Endothelial cell of umbilical vein (primary cell): ENCODE results near the gene LRRC7. TPM values are rescaled to one million over a fixed set of nuclear protein-coding genes. Genes with fewer than 3 reads are reported as not detected.

Experiments used
- BruUV-seq: library from RNA; stranded (reverse); fragments of 400-500 nt; replicated peaks from 2 replicates; lab custom pipeline; 2021; lab: Mats Ljungman, UMichigan
- CTCF ChIA-PET: fragments of 300-600, 350-600 bp; sonication (Branson Sonifier 250); formaldehyde crosslinking; loops from one replicate; lab custom pipeline; 2021; ENCODE audit warnings: antibody characterized with exemption, inconsistent platforms; lab: Charles Lee
- POLR2A ChIA-PET: fragments of 300-600, 350-600 bp; sonication (Branson Sonifier 250); formaldehyde crosslinking; loops from one replicate; lab custom pipeline; 2021; ENCODE audit warnings: antibody characterized with exemption, inconsistent platforms; lab: Charles Lee
- DNase-seq: peaks from one replicate; pipeline ENCODE4 v3.0.0-alpha.2; 2011; ENCODE audit warnings: low read depth, low spot score
- FAIRE-seq: peaks from 2 replicates; lab custom pipeline; 2011; peaks lifted over from hg19 to GRCh38; lab: Jason Lieb, UNC
- H2AFZ ChIP-seq: 2 replicates; pipeline ENCODE4 v1.6.0; 2012; ENCODE audit warnings: low read depth, low read length, control low read depth, inconsistent platforms
- H3K27ac ChIP-seq: 2 replicates; pipeline ENCODE4 v1.5.1; 2011; ENCODE audit warnings: low read depth, mild to moderate bottlenecking, control low read depth, low read length, moderate library complexity; ENCODE audit not compliant: insufficient read depth
- H3K27me3 ChIP-seq, 2 experiments: 2 replicates each; pipeline versions ENCODE4 v1.6.0 to v1.6.1; 2011; ENCODE audit warnings: low read length in 2 of 2, mixed read lengths in 1 of 2; ENCODE audit not compliant: control insufficient read depth in 2 of 2, insufficient read depth in 2 of 2
- H3K36me3 ChIP-seq, 2 experiments: 2 replicates in 1 of 2; 3 replicates in 1 of 2; pipeline ENCODE4 v1.5.1; 2011; ENCODE audit warnings: low read length in 2 of 2, mild to moderate bottlenecking in 1 of 2, moderate library complexity in 1 of 2; ENCODE audit not compliant: control insufficient read depth in 2 of 2, insufficient read depth in 2 of 2; ENCODE audit errors: extremely low read depth in 1 of 2
- H3K4me1 ChIP-seq: 3 replicates; pipeline ENCODE4 v1.5.1; 2011; ENCODE audit warnings: mild to moderate bottlenecking, low read length; ENCODE audit not compliant: control insufficient read depth, insufficient read depth; ENCODE audit errors: extremely low read depth
- H3K4me2 ChIP-seq: 2 replicates; pipeline ENCODE4 v1.6.1; 2011; ENCODE audit warnings: low read length, control low read depth, mixed read lengths; ENCODE audit not compliant: insufficient read depth
- H3K4me3 ChIP-seq, 3 experiments: fragments of 200-600 bp in 1 of 3; sonication (generic), shearing (Covaris generic) in 1 of 3; replicated peaks in 1 of 3; 2 replicates each; pipeline ENCODE4 v1.5.1; 2011 to 2016; ENCODE audit warnings: control low read depth in 3 of 3, low read length in 3 of 3, mild to moderate bottlenecking in 2 of 3, inconsistent platforms in 1 of 3, low read depth in 1 of 3, moderate library complexity in 1 of 3; ENCODE audit not compliant: insufficient read depth in 1 of 3
- H3K79me2 ChIP-seq: 2 replicates; pipeline ENCODE4 v1.6.0; 2012; ENCODE audit warnings: low read length, inconsistent platforms; ENCODE audit not compliant: control insufficient read depth, insufficient read depth
- H3K9ac ChIP-seq: replicated peaks from 2 replicates; pipeline ENCODE3; 2011; ENCODE audit warnings: low read length, control low read depth; ENCODE audit not compliant: insufficient read depth; ENCODE audit errors: extremely low read depth
- H3K9me1 ChIP-seq: replicated peaks from 3 replicates; pipeline ENCODE4 v1.6.0; 2011; ENCODE audit warnings: mild to moderate bottlenecking, low read length; ENCODE audit not compliant: control insufficient read depth, insufficient read depth; ENCODE audit errors: extremely low read depth
- H3K9me3 ChIP-seq: replicated peaks from 2 replicates; pipeline ENCODE4 v1.5.1; 2012; ENCODE audit warnings: low read length, inconsistent platforms; ENCODE audit not compliant: control insufficient read depth, insufficient read depth
- H4K20me1 ChIP-seq: replicated peaks from 2 replicates; pipeline ENCODE3; 2011; ENCODE audit warnings: mild to moderate bottlenecking, low read length; ENCODE audit not compliant: control insufficient read depth, insufficient read depth; ENCODE audit errors: extremely low read depth
- EZH2 ChIP-seq: IDR thresholded peaks from 2 replicates; pipeline ENCODE4 v1.6.1; 2012; ENCODE audit warnings: borderline replicate concordance, low read depth, mild to moderate bottlenecking, moderate library complexity, low read length, inconsistent platforms; ENCODE audit not compliant: severe bottlenecking
- FOS ChIP-seq: IDR thresholded peaks from 2 replicates; pipeline ENCODE4 v1.6.1; 2011; ENCODE audit warnings: mild to moderate bottlenecking, low read length, moderate library complexity, borderline replicate concordance; ENCODE audit not compliant: insufficient read depth
- GATA2 ChIP-seq: IDR thresholded peaks from 2 replicates; pipeline ENCODE4 v1.7.0; 2011; ENCODE audit warnings: low read depth, mild to moderate bottlenecking, moderate library complexity, mixed read lengths, low read length; ENCODE audit not compliant: insufficient read length, insufficient read depth
- JUN ChIP-seq: IDR thresholded peaks from 2 replicates; pipeline ENCODE4 v1.6.1; 2011; ENCODE audit warnings: borderline replicate concordance, low read depth; ENCODE audit not compliant: insufficient read length, insufficient read depth
- POLR2A ChIP-seq: IDR thresholded peaks from 2 replicates; pipeline ENCODE4 v1.6.1; 2012; ENCODE audit warnings: low read depth, mild to moderate bottlenecking, control low read depth, low read length
- POLR2AphosphoS5 ChIP-seq: IDR thresholded peaks from 2 replicates; pipeline ENCODE4 v1.6.1; 2012; ENCODE audit warnings: low read depth, mild to moderate bottlenecking, control low read depth, low read length, moderate library complexity; ENCODE audit not compliant: insufficient read depth
- dilution Hi-C: fragments of 300-500 bp; cut with MboI; formaldehyde crosslinking; loops from one replicate; pipeline ENCODE4 v1.15.0; 2019; ENCODE audit warnings: low sequenced_read_pairs; ENCODE audit not compliant: extremely low pct_ligation_motif_present
- intact Hi-C: fragments of 100-400 bp; cut with micrococcal nuclease; formaldehyde crosslinking; loops from one replicate; pipeline ENCODE4 v1.10.0; 2022
- polyA plus RNA-seq, 4 experiments: library from polyadenylated mRNA; depleted of rRNA in 3 of 4; stranded (reverse) in 3 of 4; unstranded in 1 of 4; fragments of >200 nt; gene quantifications; 2 replicates each; pipeline versions ENCODE4 v1.2.1 to v1.2.3, GENCODE V29; 2011 to 2012; ENCODE audit warnings: missing spikeins in 1 of 4
- total RNA-seq: library from RNA; stranded (reverse); gene quantifications from 2 replicates; pipeline ENCODE4 v1.2.3, GENCODE V29; 2021

The LRRC7 gene
- total and polyA plus RNA-seq, 2 donors (not counting 3 experiments of a cell fraction or from before 2014, with no cell fraction given) = 0.11 to 0.58 TPM

DNA sequence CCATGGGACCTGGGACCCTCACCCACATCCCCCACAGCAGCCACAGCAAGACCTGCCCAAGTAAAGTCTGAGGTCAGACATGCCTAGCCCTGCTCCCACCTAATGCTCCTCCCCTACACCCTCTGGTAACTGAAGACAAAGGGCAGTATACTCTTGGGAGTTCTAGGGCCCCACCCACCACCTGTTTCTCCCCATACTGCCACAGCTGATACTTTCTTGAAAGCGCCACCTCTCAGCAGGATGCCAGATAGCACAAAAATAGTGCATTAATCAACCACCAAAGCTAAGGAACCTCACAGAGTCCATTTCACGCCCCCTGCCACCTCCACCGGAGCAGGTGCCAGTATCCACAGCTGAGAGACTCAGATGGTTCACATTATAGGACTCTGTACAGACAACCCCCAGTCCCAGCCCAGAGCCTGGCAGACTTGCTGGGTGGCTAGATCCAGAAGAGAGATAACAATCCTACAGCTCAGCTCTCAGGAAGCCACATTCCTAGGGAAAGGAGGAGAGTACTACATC lies 399.6 kb downstream of the LRRC7 start:
- Histone ChIP-seq H3K9me1 (no peaks in the 10 kb centered on the region), H2AFZ (no peak overlapping the region), H3K4me2 (no peak overlapping the region), H3K27me3 (no peaks in the 10 kb centered on the region), H3K27ac (no peak overlapping the region), H3K4me3 (no peak overlapping the region), H4K20me1 (no peaks in the 10 kb centered on the region), H3K9ac (no peak overlapping the region), H3K79me2 (no peaks in the 10 kb centered on the region), H3K36me3 (no peaks in the 10 kb centered on the region), H3K9me3 (no peaks in the 10 kb centered on the region), H3K4me1 (no peaks in the 10 kb centered on the region)
- POLR2A ChIA-PET = no interaction called here
- FAIRE-seq = no peak
- dilution Hi-C loops (no loop called here), intact Hi-C loops (no loop called here)
- CTCF ChIA-PET = no interaction called here
- no peak for TF ChIP-seq POLR2A
- TF ChIP-seq GATA2 = peak; percentile 52
- no peak for TF ChIP-seq EZH2
- no peak for TF ChIP-seq POLR2AphosphoS5
- DNase-seq = no peak
- no TSS peak for BruUV-seq

GRCh38 chr1:69976896-69977295 lies 409.2 kb downstream of the LRRC7 start:
- H3K27ac ChIP-seq = peak overlapping the region; percentile 41

More at GRCh38 chr1:69976896-69977295, 409.2 kb downstream of the LRRC7 start:
- H3K4me1 ChIP-seq = peaks cover 15% of the 10 kb centered on the region
- POLR2A ChIA-PET = no interaction called here
- BruUV-seq = no TSS peak
- H3K27me3 ChIP-seq = no peaks in the 10 kb centered on the region
- CTCF ChIA-PET = interaction anchor here (1.0 to 1.4 kb wide), 2 partner anchors 14 to 17 kb away, joined by 3 to 6 read pairs; no protein-coding TSS in a partner anchor
- intact Hi-C loops = loop anchor here (2.0 kb wide), 2 partner anchors 18 to 68 kb away; no protein-coding TSS in a partner anchor
- H3K9ac ChIP-seq = no peak overlapping the region
- dilution Hi-C loops = no loop called here
- no peaks in the 10 kb centered on the region for H3K9me1 ChIP-seq
- H3K36me3 ChIP-seq = no peaks in the 10 kb centered on the region
- no peak for TF ChIP-seq EZH2
- peak; percentile 93 for TF ChIP-seq JUN
- peak; percentile 68 for TF ChIP-seq GATA2
- TF ChIP-seq FOS = peak; percentile 95
- H2AFZ ChIP-seq = peak overlapping the region; percentile 33
- H3K9me3 ChIP-seq = no peaks in the 10 kb centered on the region
- peak overlapping the region; percentile 51 for H3K4me2 ChIP-seq
- FAIRE-seq (peak; percentile 82), DNase-seq (peak; percentile 73)
- H3K4me3 ChIP-seq = no peak overlapping the region
- no peaks in the 10 kb centered on the region for H4K20me1 ChIP-seq
- no peaks in the 10 kb centered on the region for H3K79me2 ChIP-seq
